ENCODE data around the gene PRICKLE2. TPM values are rescaled to one million over a fixed set of nuclear protein-coding genes. Genes with fewer than 3 reads are reported as not detected.
A peak's percentile ranks its signal among the peaks of the same experiment; 100 is the strongest.

Gene PRICKLE2
- total and polyA plus RNA-seq, 2 experiments from 2014 or later, result 1.1 to 12.5 TPM

GRCh38 chr3:64166584-64167162, 58.6 kb downstream of the PRICKLE2 start:
- no peaks in the 10 kb centered on the region for H3F3A ChIP-seq (replicated peaks; ENCODE audit: low read depth)
- H3K79me2 ChIP-seq (replicated peaks; ENCODE audit: insufficient read depth), result no peaks in the 10 kb centered on the region
- H3K4me3 ChIP-seq, result no peak overlapping the region
- H3K4me3 Mint-ChIP-seq, result no peak overlapping the region
- H3K36me3 Mint-ChIP-seq (ENCODE audit: low read depth), result no peaks in the 10 kb centered on the region
- H3K27me3 ChIP-seq (ENCODE audit: insufficient read depth), result no peaks in the 10 kb centered on the region
- peak; percentile 92 for DNase-seq (ENCODE audit: low spot score)
- no peak overlapping the region for H2AFZ ChIP-seq
- ATAC-seq, result peak; percentile 81
- no peak overlapping the region for H3K27ac Mint-ChIP-seq
- no peaks in the 10 kb centered on the region for H3K9me3 Mint-ChIP-seq
- H3K27me3 Mint-ChIP-seq (ENCODE audit: insufficient read depth, low read depth, poor library complexity), result no peaks in the 10 kb centered on the region
- H3K4me1 Mint-ChIP-seq, result peaks cover 31% of the 10 kb centered on the region
- H3K9me2 ChIP-seq (ENCODE audit: insufficient read depth), result no peaks in the 10 kb centered on the region
- no peak overlapping the region for H3K4me2 ChIP-seq
- H3K27ac ChIP-seq (ENCODE audit: low read depth), result no peak overlapping the region
- H3K36me3 ChIP-seq (ENCODE audit: insufficient read depth), result no peaks in the 10 kb centered on the region
- TF ChIP-seq ZNF114 (CRISPR knock-in tag; IDR thresholded peaks at IDR 0.05) (no peak), ZNF462 (CRISPR knock-in tag; IDR thresholded peaks at IDR 0.05) (no peak), EZH2 (IDR thresholded peaks at IDR 0.05; ENCODE audit: low read depth, unreplicated experiment) (no peak), ZNF331 (CRISPR knock-in tag; IDR thresholded peaks at IDR 0.05; ENCODE audit: low read depth) (no peak), POLR2AphosphoS5 (IDR thresholded peaks at IDR 0.05; ENCODE audit: low read depth) (no peak), CTCF (conservative IDR thresholded peaks at IDR 0.05; ENCODE audit: low read depth in 2 of 2) (peak; percentile 68 to 81), REST (IDR thresholded peaks at IDR 0.05; ENCODE audit: unreplicated experiment) (no peak), CREB1 (CRISPR knock-in tag; IDR thresholded peaks at IDR 0.05; ENCODE audit: low read depth) (no peak), EZH2phosphoT487 (IDR thresholded peaks at IDR 0.05; ENCODE audit: unreplicated experiment) (no peak)
- no peaks in the 10 kb centered on the region for H4K20me1 ChIP-seq (replicated peaks; ENCODE audit: insufficient read depth)
- H3K4me1 ChIP-seq (ENCODE audit: insufficient read depth), result peaks cover 23% of the 10 kb centered on the region

Data from GM23338 (cell line).